ENCODE measurements around the gene RND2. TPM values are rescaled to one million over a fixed set of nuclear protein-coding genes. Genes with fewer than 3 reads are reported as not detected.

The RND2 gene
- total RNA-seq, 2 experiments from 2014 or later: 0.30 TPM; not detected in 1

DNA sequence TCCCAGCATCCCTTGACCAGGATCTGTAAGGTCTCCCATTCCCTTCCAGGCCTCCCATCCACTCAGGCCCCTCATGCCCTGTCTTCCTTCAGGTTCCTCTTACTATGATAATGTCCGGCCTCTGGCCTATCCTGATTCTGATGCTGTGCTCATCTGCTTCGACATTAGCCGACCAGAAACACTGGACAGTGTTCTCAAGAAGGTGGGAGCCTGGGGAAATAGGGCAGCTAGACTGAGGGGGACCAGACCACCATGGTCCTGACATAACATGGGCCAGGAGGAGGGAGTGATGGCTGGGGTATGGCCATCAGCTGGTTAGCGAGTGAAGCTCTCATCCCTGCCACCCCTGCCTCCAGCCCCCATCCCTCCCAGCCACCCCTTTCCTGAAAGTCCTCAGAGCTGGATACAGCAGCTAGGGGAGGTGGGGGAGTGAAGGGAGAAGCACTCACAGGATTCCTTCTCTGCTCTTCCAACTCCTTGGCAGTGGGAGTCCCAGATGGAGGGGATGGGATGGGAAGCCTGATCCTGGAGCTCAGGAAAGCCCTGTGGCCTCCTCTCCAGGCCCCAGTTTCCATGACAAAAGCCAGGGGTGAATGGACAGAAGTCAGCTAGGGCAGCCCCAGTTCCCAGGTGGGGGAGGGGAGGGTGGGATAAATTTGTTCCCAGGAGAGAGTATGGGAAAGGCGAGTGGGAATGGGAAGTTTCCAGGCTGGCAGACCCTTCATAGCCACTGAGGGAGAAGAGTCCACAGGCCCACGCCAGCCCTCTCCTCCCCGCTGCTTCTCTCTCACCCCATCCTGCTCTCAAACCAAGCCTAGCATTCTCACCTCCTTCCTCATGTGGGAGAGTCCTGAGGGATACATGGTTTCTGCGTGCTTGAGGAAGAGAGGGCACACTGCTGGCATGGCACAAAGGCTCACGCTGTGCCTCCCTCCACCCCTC, 2.3 kb downstream of the RND2 start:
- BruUV-seq (replicated peaks): no TSS peak
- H3K9me3 ChIP-seq (ENCODE audit: low read length): no peaks in the 10 kb centered on the region
- no peak overlapping the region for H3K27ac ChIP-seq (ENCODE audit: low read depth, low read length, poor library complexity, severe bottlenecking)
- no peaks in the 10 kb centered on the region for H4K20me1 ChIP-seq (ENCODE audit: insufficient read depth, low read length)
- H2AFZ ChIP-seq (ENCODE audit: low read length): no peak overlapping the region
- intact Hi-C loops (cut with micrococcal nuclease; ENCODE audit: unreplicated experiment): no loop called here
- no peak overlapping the region for H3K4me2 ChIP-seq (ENCODE audit: low read length)
- no peaks in the 10 kb centered on the region for H3K9me2 ChIP-seq (ENCODE audit: insufficient read depth, low read length)
- TF ChIP-seq CTCF (conservative IDR thresholded peaks at IDR 0.05; ENCODE audit: low read length) (no peak), EZH2phosphoT487 (IDR thresholded peaks at IDR 0.05; ENCODE audit: borderline replicate concordance, low read depth, low read length) (no peak)
- POLR2A ChIA-PET: interaction anchor here (0.5 kb wide), 1 partner anchor 304 kb away, joined by 4 read pairs; no protein-coding TSS in a partner anchor
- no peak overlapping the region for H3K4me3 ChIP-seq (ENCODE audit: low read depth, low read length, poor library complexity, severe bottlenecking)
- no peak for DNase-seq (ENCODE audit: low spot score)
- CTCF ChIA-PET (ENCODE audit: unreplicated experiment): no interaction called here
- H3K4me1 ChIP-seq (ENCODE audit: insufficient read depth, low read length, poor library complexity, severe bottlenecking): peaks cover 14% of the 10 kb centered on the region
- no peaks in the 10 kb centered on the region for H3K36me3 ChIP-seq (ENCODE audit: insufficient read depth, low read length)
- H3K79me2 ChIP-seq (ENCODE audit: insufficient read depth, low read depth, low read length): no peaks in the 10 kb centered on the region

- Histone ChIP-seq H2AFZ (ENCODE audit: low read length) (no peak overlapping the region), H3K9me2 (ENCODE audit: insufficient read depth, low read length) (no peaks in the 10 kb centered on the region), H3K4me2 (ENCODE audit: low read length) (no peak overlapping the region), H3K4me1 (ENCODE audit: insufficient read depth, low read length, poor library complexity, severe bottlenecking) (peaks cover 10% of the 10 kb centered on the region), H3K27ac (ENCODE audit: low read depth, low read length, poor library complexity, severe bottlenecking) (no peak overlapping the region), H3K9me3 (ENCODE audit: low read length) (no peaks in the 10 kb centered on the region), H3K36me3 (ENCODE audit: insufficient read depth, low read length) (no peaks in the 10 kb centered on the region), H3K4me3 (ENCODE audit: low read depth, low read length, poor library complexity, severe bottlenecking) (no peak overlapping the region), H4K20me1 (ENCODE audit: insufficient read depth, low read length) (no peaks in the 10 kb centered on the region), H3K79me2 (ENCODE audit: insufficient read depth, low read depth, low read length) (no peaks in the 10 kb centered on the region)
- no peak for DNase-seq (ENCODE audit: low spot score)
- CTCF ChIA-PET (ENCODE audit: unreplicated experiment): no interaction called here
- intact Hi-C loops (cut with micrococcal nuclease; ENCODE audit: unreplicated experiment): no loop called here
- POLR2A ChIA-PET: interaction anchor here (0.6 kb wide), 1 partner anchor 280 kb away, joined by 4 read pairs; no protein-coding TSS in a partner anchor
- TF ChIP-seq EZH2phosphoT487 (IDR thresholded peaks at IDR 0.05; ENCODE audit: borderline replicate concordance, low read depth, low read length): no peak
- no peak for TF ChIP-seq CTCF (conservative IDR thresholded peaks at IDR 0.05; ENCODE audit: low read length)
- no TSS peak for BruUV-seq (replicated peaks)
These were observed 3.3 kb downstream of the RND2 start for GRCh38 chr17:43028221-43028861.
